SK-N-SH (cell line): ENCODE data around the gene GUCA2B. TPM values are rescaled to one million over a fixed set of nuclear protein-coding genes. Genes with fewer than 3 reads are reported as not detected.

Experiments
- CTCF ChIA-PET: fragments of 300-600, 350-600 bp; formaldehyde crosslinking; extraction: SDS; loops from one replicate; lab custom pipeline; 2021; lab: Yijun Ruan, JAX
- POLR2A ChIA-PET: fragments of 350-600 bp; sonication (Branson Sonifier 250); formaldehyde crosslinking; extraction: SDS; loops from one replicate; lab custom pipeline; 2020; ENCODE audit warnings: antibody characterized with exemption, inconsistent platforms; lab: Yijun Ruan, JAX
- DNase-seq: peaks from one replicate; pipeline ENCODE4 v3.0.0; 2012
- H2AFZ ChIP-seq: fragments of 200-600 bp; sonication (generic); 2 replicates; pipeline ENCODE4 v1.8.1; 2016; ENCODE audit warnings: antibody characterized with exemption, mild to moderate bottlenecking, low read depth
- H3F3A ChIP-seq: fragments of 200-600 bp; sonication (generic); replicated peaks from 2 replicates; pipeline ENCODE3; 2016; ENCODE audit warnings: antibody characterized with exemption, mild to moderate bottlenecking; ENCODE audit not compliant: insufficient read depth
- H3K27ac ChIP-seq, 2 experiments: fragments of 200-500 bp in 1 of 2; fragments of 200-600 bp in 1 of 2; sonication (Bioruptor generic) in 1 of 2; sonication (generic), shearing (Covaris generic) in 1 of 2; 2 replicates each; pipeline versions ENCODE4 v1.5.1 to v1.6.1; 2014 to 2016; ENCODE audit warnings: low read depth in 2 of 2, inconsistent platforms in 1 of 2, low read length in 1 of 2, mild to moderate bottlenecking in 1 of 2, mixed read lengths in 1 of 2
- H3K27me3 ChIP-seq: fragments of 200-600 bp; sonication (generic), shearing (Covaris generic); 2 replicates; pipeline ENCODE4 v1.6.1; 2016; ENCODE audit warnings: mixed run types; ENCODE audit not compliant: insufficient read depth
- H3K36me3 ChIP-seq, 2 experiments: fragments of 200-500 bp in 1 of 2; fragments of 200-600 bp in 1 of 2; sonication (Bioruptor generic) in 1 of 2; sonication (generic) in 1 of 2; replicated peaks in 1 of 2; 2 replicates each; pipeline versions ENCODE3 to v1.5.1; 2014 to 2016; ENCODE audit warnings: low read length in 1 of 2, mild to moderate bottlenecking in 1 of 2; ENCODE audit not compliant: insufficient read depth in 2 of 2, control insufficient read depth in 1 of 2
- H3K4me1 ChIP-seq, 2 experiments: fragments of 200-500 bp in 1 of 2; fragments of 200-600 bp in 1 of 2; sonication (Bioruptor generic) in 1 of 2; sonication (generic), shearing (Covaris generic) in 1 of 2; 2 replicates each; pipeline versions ENCODE4 v1.5.1 to v1.6.1; 2014 to 2016; ENCODE audit warnings: low read depth in 1 of 2, low read length in 1 of 2, mixed run types in 1 of 2; ENCODE audit not compliant: insufficient read depth in 2 of 2, control insufficient read depth in 1 of 2
- H3K4me2 ChIP-seq: fragments of 200-600 bp; sonication (generic), shearing (Covaris generic); 2 replicates; pipeline ENCODE4 v1.6.1; 2017; ENCODE audit warnings: mixed run types
- H3K4me3 ChIP-seq, 2 experiments: fragments of 200-500 bp in 1 of 2; fragments of 200-600 bp in 1 of 2; sonication (Bioruptor generic) in 1 of 2; sonication (generic), shearing (Covaris generic) in 1 of 2; 2 replicates each; pipeline versions ENCODE4 v1.5.1 to v1.8.1; 2014 to 2016; ENCODE audit warnings: low read depth in 2 of 2, inconsistent platforms in 1 of 2, low read length in 1 of 2, mild to moderate bottlenecking in 1 of 2, mixed read lengths in 1 of 2, moderate library complexity in 1 of 2
- H3K79me2 ChIP-seq: fragments of 200-600 bp; sonication (generic); 2 replicates; pipeline ENCODE4 v1.8.1; 2017; ENCODE audit warnings: mild to moderate bottlenecking; ENCODE audit not compliant: insufficient read depth
- H3K9ac ChIP-seq: fragments of 200-600 bp; sonication (generic); 2 replicates; pipeline ENCODE4 v1.6.1; 2017; ENCODE audit warnings: mixed run types
- H3K9me2 ChIP-seq: fragments of 200-600 bp; sonication (generic); 2 replicates; pipeline ENCODE4 v1.6.1; 2017; ENCODE audit warnings: mixed run types
- H3K9me3 ChIP-seq: fragments of 200-600 bp; sonication (generic); 2 replicates; pipeline ENCODE4 v1.6.1; 2017; ENCODE audit warnings: mixed run types, mild to moderate bottlenecking, moderate library complexity
- H4K20me1 ChIP-seq: fragments of 200-600 bp; sonication (generic); 2 replicates; pipeline ENCODE4 v1.6.1; 2017; ENCODE audit warnings: mild to moderate bottlenecking, mixed run types; ENCODE audit not compliant: insufficient read depth
- CHD2 ChIP-seq: fragments of 150-350 bp; IDR thresholded peaks from 2 replicates; pipeline ENCODE4 v1.6.1; 2018; ENCODE audit warnings: low read length; ENCODE audit not compliant: partially characterized antibody
- ELF1 ChIP-seq: IDR thresholded peaks from 2 replicates; pipeline ENCODE4 v1.4.0; 2012
- EZH2phosphoT487 ChIP-seq: fragments of 200-600 bp; sonication (generic); IDR thresholded peaks from 2 replicates; pipeline ENCODE4 v1.6.1; 2017; ENCODE audit warnings: low read depth, mixed run types, mild to moderate bottlenecking, antibody characterized with exemption, moderate library complexity, borderline replicate concordance
- FOXM1 ChIP-seq: IDR thresholded peaks from 2 replicates; pipeline ENCODE4 v1.4.0; 2012; ENCODE audit warnings: low read depth, mild to moderate bottlenecking
- GABPA ChIP-seq: IDR thresholded peaks from 2 replicates; pipeline ENCODE4 v1.4.0; 2012; ENCODE audit warnings: low read depth, mild to moderate bottlenecking
- NFIC ChIP-seq: IDR thresholded peaks from 2 replicates; pipeline ENCODE4 v1.4.0; 2012; ENCODE audit warnings: borderline replicate concordance
- SIN3A ChIP-seq: IDR thresholded peaks from 2 replicates; pipeline ENCODE4 v1.6.1; 2012; ENCODE audit warnings: low read depth, mild to moderate bottlenecking, low read length, moderate library complexity, borderline replicate concordance
- TAF1 ChIP-seq: IDR thresholded peaks from 2 replicates; pipeline ENCODE4 v1.6.1; 2012; ENCODE audit warnings: low read depth, mild to moderate bottlenecking, low read length, moderate library complexity, borderline replicate concordance
- TCF12 ChIP-seq: IDR thresholded peaks from 2 replicates; pipeline ENCODE4 v1.4.0; 2012
- YY1 ChIP-seq: IDR thresholded peaks from 2 replicates; pipeline ENCODE4 v1.4.0; 2012; ENCODE audit warnings: low read depth, mild to moderate bottlenecking
- WGBS: methylation state at CpG from one replicate; pipeline ENCODE4 v1.1.6; 2017; ENCODE audit warnings: low lambda C conversion rate; 5-methylcytosine and 5-hydroxymethylcytosine counted together
- polyA plus RNA-seq, 3 experiments: library from polyadenylated mRNA; depleted of rRNA; stranded (reverse); fragments of >200 nt; gene quantifications; 2 replicates each; pipeline ENCODE4 v1.2.3, GENCODE V29; 2012
- TF ChIP-seq, protein P1 (sequence below): fragments of 150-350 bp; IDR thresholded peaks from 2 replicates; pipeline ENCODE4 v1.6.1; 2017; ENCODE audit warnings: antibody characterized with exemption, low read length, low read depth, borderline replicate concordance
- TF ChIP-seq, protein P2 (sequence below): IDR thresholded peaks from 2 replicates; pipeline ENCODE4; 2012
- TF ChIP-seq, protein P3 (sequence below): IDR thresholded peaks from 2 replicates; pipeline ENCODE4 v1.4.0; 2012; ENCODE audit warnings: low read depth, borderline replicate concordance
- TF ChIP-seq, protein P4 (sequence below): fragments of 200-600 bp; sonication (generic); IDR thresholded peaks from 2 replicates; pipeline ENCODE4 v1.6.1; 2017; ENCODE audit warnings: antibody characterized with exemption, mild to moderate bottlenecking, moderate library complexity
- TF ChIP-seq, protein P5 (sequence below): IDR thresholded peaks from 2 replicates; pipeline ENCODE4 v1.6.1; 2012; ENCODE audit warnings: mild to moderate bottlenecking, low read depth, low read length, moderate library complexity
- TF ChIP-seq, protein P6 (sequence below): IDR thresholded peaks from 2 replicates; pipeline ENCODE4 v1.4.0; 2012; ENCODE audit warnings: low read depth
- TF ChIP-seq, protein P7 (sequence below): fragments of 150-350 bp; IDR thresholded peaks from 2 replicates; pipeline ENCODE4 v1.6.1; 2016; ENCODE audit warnings: mild to moderate bottlenecking, low read depth, low read length

GUCA2B gene
- polyA plus RNA-seq, 1 of the 3 experiments (the other 2 are of a cell fraction): not detected

DNA sequence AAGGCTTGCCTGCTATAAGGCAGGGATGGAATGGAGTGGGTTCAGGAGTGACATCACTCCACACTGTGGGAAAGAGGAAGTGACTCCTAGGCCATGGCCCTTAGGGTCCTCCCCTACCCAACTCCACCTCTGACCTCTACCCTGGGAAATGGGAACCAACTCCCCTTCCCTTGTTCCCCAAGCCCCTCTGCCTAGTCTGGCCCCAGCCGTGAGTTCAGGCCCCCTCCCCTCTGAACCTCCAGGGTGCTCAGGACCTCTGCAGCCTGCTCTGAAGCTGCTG, 15.1 kb downstream of the GUCA2B start:
- H4K20me1 ChIP-seq: no peaks in the 10 kb centered on the region
- H3K36me3 ChIP-seq: no peaks in the 10 kb centered on the region
- WGBS: 67% methylated on average over 1 of the region's 1 CpG
- H3K9me2 ChIP-seq: no peaks in the 10 kb centered on the region
- no peak for DNase-seq
- ChIA-PET POLR2A (no interaction called here), CTCF (interaction anchor here (0.7 to 1.1 kb wide), 2 partner anchors 21 kb away, joined by 3 to 4 read pairs; no protein-coding TSS in a partner anchor)
- no peak overlapping the region for H3K9ac ChIP-seq
- H3K4me1 ChIP-seq: peaks cover 0 to 29% of the 10 kb centered on the region in 2 experiments; a peak in 1 of 4 replicates
- TF ChIP-seq CHD2 (no peak), SIN3A (no peak), TCF12 (no peak), FOXM1 (no peak)
- TF ChIP-seq, protein P1, sequence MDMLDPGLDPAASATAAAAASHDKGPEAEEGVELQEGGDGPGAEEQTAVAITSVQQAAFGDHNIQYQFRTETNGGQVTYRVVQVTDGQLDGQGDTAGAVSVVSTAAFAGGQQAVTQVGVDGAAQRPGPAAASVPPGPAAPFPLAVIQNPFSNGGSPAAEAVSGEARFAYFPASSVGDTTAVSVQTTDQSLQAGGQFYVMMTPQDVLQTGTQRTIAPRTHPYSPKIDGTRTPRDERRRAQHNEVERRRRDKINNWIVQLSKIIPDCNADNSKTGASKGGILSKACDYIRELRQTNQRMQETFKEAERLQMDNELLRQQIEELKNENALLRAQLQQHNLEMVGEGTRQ: no peak
- TF ChIP-seq, protein P2, sequence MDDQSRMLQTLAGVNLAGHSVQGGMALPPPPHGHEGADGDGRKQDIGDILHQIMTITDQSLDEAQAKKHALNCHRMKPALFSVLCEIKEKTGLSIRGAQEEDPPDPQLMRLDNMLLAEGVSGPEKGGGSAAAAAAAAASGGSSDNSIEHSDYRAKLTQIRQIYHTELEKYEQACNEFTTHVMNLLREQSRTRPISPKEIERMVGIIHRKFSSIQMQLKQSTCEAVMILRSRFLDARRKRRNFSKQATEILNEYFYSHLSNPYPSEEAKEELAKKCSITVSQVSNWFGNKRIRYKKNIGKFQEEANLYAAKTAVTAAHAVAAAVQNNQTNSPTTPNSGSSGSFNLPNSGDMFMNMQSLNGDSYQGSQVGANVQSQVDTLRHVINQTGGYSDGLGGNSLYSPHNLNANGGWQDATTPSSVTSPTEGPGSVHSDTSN: no peak
- TF ChIP-seq, protein P3, sequence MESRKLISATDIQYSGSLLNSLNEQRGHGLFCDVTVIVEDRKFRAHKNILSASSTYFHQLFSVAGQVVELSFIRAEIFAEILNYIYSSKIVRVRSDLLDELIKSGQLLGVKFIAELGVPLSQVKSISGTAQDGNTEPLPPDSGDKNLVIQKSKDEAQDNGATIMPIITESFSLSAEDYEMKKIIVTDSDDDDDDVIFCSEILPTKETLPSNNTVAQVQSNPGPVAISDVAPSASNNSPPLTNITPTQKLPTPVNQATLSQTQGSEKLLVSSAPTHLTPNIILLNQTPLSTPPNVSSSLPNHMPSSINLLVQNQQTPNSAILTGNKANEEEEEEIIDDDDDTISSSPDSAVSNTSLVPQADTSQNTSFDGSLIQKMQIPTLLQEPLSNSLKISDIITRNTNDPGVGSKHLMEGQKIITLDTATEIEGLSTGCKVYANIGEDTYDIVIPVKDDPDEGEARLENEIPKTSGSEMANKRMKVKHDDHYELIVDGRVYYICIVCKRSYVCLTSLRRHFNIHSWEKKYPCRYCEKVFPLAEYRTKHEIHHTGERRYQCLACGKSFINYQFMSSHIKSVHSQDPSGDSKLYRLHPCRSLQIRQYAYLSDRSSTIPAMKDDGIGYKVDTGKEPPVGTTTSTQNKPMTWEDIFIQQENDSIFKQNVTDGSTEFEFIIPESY: no peak
- TF ChIP-seq, protein P4, sequence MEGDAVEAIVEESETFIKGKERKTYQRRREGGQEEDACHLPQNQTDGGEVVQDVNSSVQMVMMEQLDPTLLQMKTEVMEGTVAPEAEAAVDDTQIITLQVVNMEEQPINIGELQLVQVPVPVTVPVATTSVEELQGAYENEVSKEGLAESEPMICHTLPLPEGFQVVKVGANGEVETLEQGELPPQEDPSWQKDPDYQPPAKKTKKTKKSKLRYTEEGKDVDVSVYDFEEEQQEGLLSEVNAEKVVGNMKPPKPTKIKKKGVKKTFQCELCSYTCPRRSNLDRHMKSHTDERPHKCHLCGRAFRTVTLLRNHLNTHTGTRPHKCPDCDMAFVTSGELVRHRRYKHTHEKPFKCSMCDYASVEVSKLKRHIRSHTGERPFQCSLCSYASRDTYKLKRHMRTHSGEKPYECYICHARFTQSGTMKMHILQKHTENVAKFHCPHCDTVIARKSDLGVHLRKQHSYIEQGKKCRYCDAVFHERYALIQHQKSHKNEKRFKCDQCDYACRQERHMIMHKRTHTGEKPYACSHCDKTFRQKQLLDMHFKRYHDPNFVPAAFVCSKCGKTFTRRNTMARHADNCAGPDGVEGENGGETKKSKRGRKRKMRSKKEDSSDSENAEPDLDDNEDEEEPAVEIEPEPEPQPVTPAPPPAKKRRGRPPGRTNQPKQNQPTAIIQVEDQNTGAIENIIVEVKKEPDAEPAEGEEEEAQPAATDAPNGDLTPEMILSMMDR: no peak
- no peak overlapping the region for H2AFZ ChIP-seq
- no peaks in the 10 kb centered on the region for H3K79me2 ChIP-seq
- no peak overlapping the region for H3K4me3 ChIP-seq
- H3K27ac ChIP-seq: no peak overlapping the region
- no peaks in the 10 kb centered on the region for H3K9me3 ChIP-seq
- no peaks in the 10 kb centered on the region for H3F3A ChIP-seq
- H3K27me3 ChIP-seq: no peaks in the 10 kb centered on the region
- no peak overlapping the region for H3K4me2 ChIP-seq

DNA sequence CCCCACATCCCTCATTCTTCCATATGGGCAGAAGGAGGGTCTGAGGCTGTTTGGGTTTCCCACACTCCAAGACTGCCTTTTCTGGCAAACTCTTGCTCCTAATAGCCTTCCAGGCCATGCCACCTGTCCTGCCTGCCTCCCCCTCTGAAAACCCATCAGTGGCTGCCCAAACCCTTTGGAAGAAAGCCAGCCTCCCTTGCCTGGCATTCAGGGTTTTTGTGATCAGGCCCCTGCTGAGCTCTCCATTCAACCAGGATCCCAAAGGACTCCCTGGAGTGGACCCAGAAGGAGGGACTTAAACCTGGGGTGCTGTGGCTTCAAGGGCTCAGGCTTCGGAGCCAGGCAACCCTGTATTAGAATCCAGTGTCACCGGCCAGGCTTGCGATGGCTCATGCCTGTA, 15.6 kb downstream of the GUCA2B start:
- no peaks in the 10 kb centered on the region for H3K9me2 ChIP-seq
- DNase-seq: no peak
- H3K9ac ChIP-seq: no peak overlapping the region
- H3K9me3 ChIP-seq: no peaks in the 10 kb centered on the region
- H3K4me3 ChIP-seq: no peak overlapping the region
- no peak overlapping the region for H3K4me2 ChIP-seq
- POLR2A ChIA-PET: no interaction called here
- peaks cover 0 to 31% of the 10 kb centered on the region in 2 experiments; a peak in 1 of 4 replicates for H3K4me1 ChIP-seq
- no peak overlapping the region for H3K27ac ChIP-seq
- H3K27me3 ChIP-seq: no peaks in the 10 kb centered on the region
- no peaks in the 10 kb centered on the region for H3F3A ChIP-seq
- 100% methylated on average over 2 of the region's 3 CpGs for WGBS
- H4K20me1 ChIP-seq: no peaks in the 10 kb centered on the region
- CTCF ChIA-PET: interaction anchor here (0.7 to 2.0 kb wide), 3 partner anchors 8 to 595 kb away, joined by 3 to 7 read pairs (median 4); no protein-coding TSS in a partner anchor
- no peak overlapping the region for H2AFZ ChIP-seq
- no peaks in the 10 kb centered on the region for H3K79me2 ChIP-seq
- H3K36me3 ChIP-seq: no peaks in the 10 kb centered on the region
- TF ChIP-seq TCF12 (no peak), EZH2phosphoT487 (no peak), ELF1 (no peak), GABPA (no peak), TAF1 (no peak), YY1 (no peak), NFIC (no peak)
- TF ChIP-seq, protein P5, sequence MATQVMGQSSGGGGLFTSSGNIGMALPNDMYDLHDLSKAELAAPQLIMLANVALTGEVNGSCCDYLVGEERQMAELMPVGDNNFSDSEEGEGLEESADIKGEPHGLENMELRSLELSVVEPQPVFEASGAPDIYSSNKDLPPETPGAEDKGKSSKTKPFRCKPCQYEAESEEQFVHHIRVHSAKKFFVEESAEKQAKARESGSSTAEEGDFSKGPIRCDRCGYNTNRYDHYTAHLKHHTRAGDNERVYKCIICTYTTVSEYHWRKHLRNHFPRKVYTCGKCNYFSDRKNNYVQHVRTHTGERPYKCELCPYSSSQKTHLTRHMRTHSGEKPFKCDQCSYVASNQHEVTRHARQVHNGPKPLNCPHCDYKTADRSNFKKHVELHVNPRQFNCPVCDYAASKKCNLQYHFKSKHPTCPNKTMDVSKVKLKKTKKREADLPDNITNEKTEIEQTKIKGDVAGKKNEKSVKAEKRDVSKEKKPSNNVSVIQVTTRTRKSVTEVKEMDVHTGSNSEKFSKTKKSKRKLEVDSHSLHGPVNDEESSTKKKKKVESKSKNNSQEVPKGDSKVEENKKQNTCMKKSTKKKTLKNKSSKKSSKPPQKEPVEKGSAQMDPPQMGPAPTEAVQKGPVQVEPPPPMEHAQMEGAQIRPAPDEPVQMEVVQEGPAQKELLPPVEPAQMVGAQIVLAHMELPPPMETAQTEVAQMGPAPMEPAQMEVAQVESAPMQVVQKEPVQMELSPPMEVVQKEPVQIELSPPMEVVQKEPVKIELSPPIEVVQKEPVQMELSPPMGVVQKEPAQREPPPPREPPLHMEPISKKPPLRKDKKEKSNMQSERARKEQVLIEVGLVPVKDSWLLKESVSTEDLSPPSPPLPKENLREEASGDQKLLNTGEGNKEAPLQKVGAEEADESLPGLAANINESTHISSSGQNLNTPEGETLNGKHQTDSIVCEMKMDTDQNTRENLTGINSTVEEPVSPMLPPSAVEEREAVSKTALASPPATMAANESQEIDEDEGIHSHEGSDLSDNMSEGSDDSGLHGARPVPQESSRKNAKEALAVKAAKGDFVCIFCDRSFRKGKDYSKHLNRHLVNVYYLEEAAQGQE: no peak
- TF ChIP-seq, protein P6, sequence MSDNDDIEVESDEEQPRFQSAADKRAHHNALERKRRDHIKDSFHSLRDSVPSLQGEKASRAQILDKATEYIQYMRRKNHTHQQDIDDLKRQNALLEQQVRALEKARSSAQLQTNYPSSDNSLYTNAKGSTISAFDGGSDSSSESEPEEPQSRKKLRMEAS: no peak
- TF ChIP-seq, protein P7, sequence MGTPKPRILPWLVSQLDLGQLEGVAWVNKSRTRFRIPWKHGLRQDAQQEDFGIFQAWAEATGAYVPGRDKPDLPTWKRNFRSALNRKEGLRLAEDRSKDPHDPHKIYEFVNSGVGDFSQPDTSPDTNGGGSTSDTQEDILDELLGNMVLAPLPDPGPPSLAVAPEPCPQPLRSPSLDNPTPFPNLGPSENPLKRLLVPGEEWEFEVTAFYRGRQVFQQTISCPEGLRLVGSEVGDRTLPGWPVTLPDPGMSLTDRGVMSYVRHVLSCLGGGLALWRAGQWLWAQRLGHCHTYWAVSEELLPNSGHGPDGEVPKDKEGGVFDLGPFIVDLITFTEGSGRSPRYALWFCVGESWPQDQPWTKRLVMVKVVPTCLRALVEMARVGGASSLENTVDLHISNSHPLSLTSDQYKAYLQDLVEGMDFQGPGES: no peak
